ENCODE measurements around the gene PPP1R13B. TPM values are rescaled to one million over a fixed set of nuclear protein-coding genes. Genes with fewer than 3 reads are reported as not detected.

PPP1R13B gene
- total RNA-seq, 1 donor from 2014 or later: 63.9 TPM

- Mint-ChIP-seq H3K4me1 (ENCODE audit: unreplicated experiment) (peaks cover 22% of the 10 kb centered on the region), H3K36me3 (ENCODE audit: low read depth, unreplicated experiment) (peaks cover 42% of the 10 kb centered on the region), H3K9me3 (ENCODE audit: unreplicated experiment) (no peaks in the 10 kb centered on the region), H3K4me3 (ENCODE audit: unreplicated experiment) (no peak overlapping the region), H3K27me3 (ENCODE audit: unreplicated experiment) (peaks cover 7% of the 10 kb centered on the region), H3K27ac (ENCODE audit: unreplicated experiment) (no peak overlapping the region)
- TF ChIP-seq, protein P1, sequence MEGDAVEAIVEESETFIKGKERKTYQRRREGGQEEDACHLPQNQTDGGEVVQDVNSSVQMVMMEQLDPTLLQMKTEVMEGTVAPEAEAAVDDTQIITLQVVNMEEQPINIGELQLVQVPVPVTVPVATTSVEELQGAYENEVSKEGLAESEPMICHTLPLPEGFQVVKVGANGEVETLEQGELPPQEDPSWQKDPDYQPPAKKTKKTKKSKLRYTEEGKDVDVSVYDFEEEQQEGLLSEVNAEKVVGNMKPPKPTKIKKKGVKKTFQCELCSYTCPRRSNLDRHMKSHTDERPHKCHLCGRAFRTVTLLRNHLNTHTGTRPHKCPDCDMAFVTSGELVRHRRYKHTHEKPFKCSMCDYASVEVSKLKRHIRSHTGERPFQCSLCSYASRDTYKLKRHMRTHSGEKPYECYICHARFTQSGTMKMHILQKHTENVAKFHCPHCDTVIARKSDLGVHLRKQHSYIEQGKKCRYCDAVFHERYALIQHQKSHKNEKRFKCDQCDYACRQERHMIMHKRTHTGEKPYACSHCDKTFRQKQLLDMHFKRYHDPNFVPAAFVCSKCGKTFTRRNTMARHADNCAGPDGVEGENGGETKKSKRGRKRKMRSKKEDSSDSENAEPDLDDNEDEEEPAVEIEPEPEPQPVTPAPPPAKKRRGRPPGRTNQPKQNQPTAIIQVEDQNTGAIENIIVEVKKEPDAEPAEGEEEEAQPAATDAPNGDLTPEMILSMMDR (IDR thresholded peaks at IDR 0.05; ENCODE audit: unreplicated experiment): no peak
- DNase-seq (ENCODE audit: low spot score): no peak
These were observed 115.2 kb downstream of the PPP1R13B start for GRCh38 chr14:103731916-103732867.

DNA sequence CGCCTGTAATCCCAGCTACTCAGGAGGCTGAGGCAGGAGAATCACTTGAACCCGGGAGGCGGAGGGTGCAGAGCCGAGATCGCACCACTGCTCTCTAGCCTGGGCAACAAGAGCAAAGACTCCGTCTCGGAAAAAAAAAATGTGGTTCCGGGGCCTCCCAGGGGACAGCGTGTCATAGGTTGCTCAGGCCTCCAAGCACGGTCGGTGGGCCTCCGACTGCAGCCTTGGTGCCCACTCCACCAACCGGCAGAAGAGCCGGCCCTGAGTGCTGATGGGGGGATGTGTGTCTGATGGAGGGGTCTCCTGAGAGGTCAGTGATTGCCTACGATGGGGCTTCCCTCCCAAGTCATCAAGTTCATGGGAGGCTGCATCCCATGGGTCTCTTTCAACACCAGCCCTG lies 115.9 kb downstream of the PPP1R13B start:
- no peaks in the 10 kb centered on the region for H3K9me3 Mint-ChIP-seq (ENCODE audit: unreplicated experiment)
- peaks cover 22% of the 10 kb centered on the region for H3K4me1 Mint-ChIP-seq (ENCODE audit: unreplicated experiment)
- peaks cover 7% of the 10 kb centered on the region for H3K27me3 Mint-ChIP-seq (ENCODE audit: unreplicated experiment)

GRCh38 chr14:103730490-103731035 lies 116.8 kb downstream of the PPP1R13B start:
- H3K4me3 Mint-ChIP-seq (ENCODE audit: unreplicated experiment): no peak overlapping the region
- no peaks in the 10 kb centered on the region for H3K9me3 Mint-ChIP-seq (ENCODE audit: unreplicated experiment)
- no peak for DNase-seq (ENCODE audit: low spot score)
- H3K36me3 Mint-ChIP-seq (ENCODE audit: low read depth, unreplicated experiment): peaks cover 36% of the 10 kb centered on the region
- no peak overlapping the region for H3K27ac Mint-ChIP-seq (ENCODE audit: unreplicated experiment)
- TF ChIP-seq, protein P1 (IDR thresholded peaks at IDR 0.05; ENCODE audit: unreplicated experiment): no peak
- H3K4me1 Mint-ChIP-seq (ENCODE audit: unreplicated experiment): peaks cover 22% of the 10 kb centered on the region
- peaks cover 7% of the 10 kb centered on the region for H3K27me3 Mint-ChIP-seq (ENCODE audit: unreplicated experiment)

More for the DNA sequence above, 115.9 kb downstream of the PPP1R13B start:
- Mint-ChIP-seq H3K27ac (ENCODE audit: unreplicated experiment) (no peak overlapping the region), H3K36me3 (ENCODE audit: low read depth, unreplicated experiment) (peaks cover 36% of the 10 kb centered on the region), H3K4me3 (ENCODE audit: unreplicated experiment) (no peak overlapping the region)
- DNase-seq (ENCODE audit: low spot score): no peak
- TF ChIP-seq, protein P1 (IDR thresholded peaks at IDR 0.05; ENCODE audit: unreplicated experiment): no peak

GRCh38 chr14:103729496-103730448 lies 117.6 kb downstream of the PPP1R13B start:
- H3K27ac Mint-ChIP-seq (ENCODE audit: unreplicated experiment): no peak overlapping the region
- TF ChIP-seq, protein P1 (IDR thresholded peaks at IDR 0.05; ENCODE audit: unreplicated experiment): no peak
- H3K27me3 Mint-ChIP-seq (ENCODE audit: unreplicated experiment): peaks cover 7% of the 10 kb centered on the region
- H3K4me3 Mint-ChIP-seq (ENCODE audit: unreplicated experiment): no peak overlapping the region
- DNase-seq (ENCODE audit: low spot score): no peak
- H3K36me3 Mint-ChIP-seq (ENCODE audit: low read depth, unreplicated experiment): peaks cover 32% of the 10 kb centered on the region
- H3K4me1 Mint-ChIP-seq (ENCODE audit: unreplicated experiment): peaks cover 18% of the 10 kb centered on the region
- no peaks in the 10 kb centered on the region for H3K9me3 Mint-ChIP-seq (ENCODE audit: unreplicated experiment)

Data from endothelial cell (in vitro differentiated cells).